Activated CD4-positive, alpha-beta T cell treated with anti-CD3 and anti-CD28 coated beads, Interleukin-2, amount 10 ng/mL, durations not matched to agents 7 days and 5 days (primary cell): ENCODE data around the gene UTP14A. TPM values are rescaled to one million over a fixed set of nuclear protein-coding genes. Genes with fewer than 3 reads are reported as not detected.

Experiments
- total RNA-seq, 2 experiments: library from RNA; stranded (reverse); gene quantifications; one replicate each; pipeline ENCODE4 v1.2.3, GENCODE V29; 2021

The UTP14A gene
- total RNA-seq, 2 experiments from 2014 or later = 26.4 to 28.6 TPM

Other genes starting within 250 kb of the UTP14A start
- gene XPNPEP2, start 167.2 kb upstream of the UTP14A start, total RNA-seq = 1 to 10 TPM; 1.1 to 1.3 TPM
- gene SASH3, start 126.2 kb upstream of the UTP14A start, total RNA-seq = 100 to 1,000 TPM; 254 to 264 TPM
- gene ZDHHC9, start 62.3 kb upstream of the UTP14A start, total RNA-seq = 1 to 10 TPM; 4.1 to 4.2 TPM
- 1 to 10 TPM; 4.0 to 4.5 TPM for gene BCORL1, start 76.5 kb downstream of the UTP14A start, total RNA-seq
- gene ELF4, start 204.3 kb downstream of the UTP14A start, total RNA-seq = 10 to 100 TPM; 46.0 to 49.5 TPM